Measurements from ENCODE around the gene ZBTB45.

ZBTB45 gene

GRCh38 chr19:58519355-58520256, at the start of gene ZBTB45:
Gene ZBTB45, minus strand, starts transcription at chr19:58519810. Its CDS starts 2,137 bp downstream, at chr19:58517673.
- no peaks in the 10 kb centered on the region for H3K27me3 ChIP-seq (ENCODE audit: insufficient read depth, low read length)

DNA sequence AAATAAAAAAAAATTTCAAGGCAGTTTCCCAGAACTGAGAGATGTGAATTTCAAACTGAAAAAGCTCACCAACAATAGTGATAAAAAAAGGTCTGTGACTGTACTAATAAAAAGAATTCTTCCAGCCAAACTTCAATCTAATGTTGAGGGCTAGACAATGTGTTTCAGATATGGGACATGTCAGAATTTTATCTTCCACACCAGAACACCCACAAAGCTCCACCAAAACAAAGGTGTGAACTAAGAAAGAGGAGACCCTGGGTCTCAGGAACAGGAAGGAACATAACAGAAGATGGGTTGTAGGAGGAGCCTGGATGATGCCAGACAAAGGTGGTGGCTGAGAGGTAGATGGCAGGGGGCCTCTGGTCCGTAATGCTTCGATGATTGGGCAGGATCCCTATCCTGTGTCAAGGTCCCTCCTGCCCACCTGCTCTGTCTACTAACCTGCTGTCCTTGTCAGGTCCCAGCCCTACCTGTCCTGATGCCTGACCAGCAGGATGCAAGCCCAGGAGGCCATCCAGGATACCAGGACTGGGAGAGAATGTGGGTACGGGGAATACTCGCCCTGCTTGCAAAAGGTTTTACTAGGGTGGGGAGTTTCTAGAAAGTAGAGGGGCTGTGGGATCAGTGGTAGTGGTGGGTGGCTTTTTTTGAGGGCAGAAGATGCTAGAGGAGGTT, 49.0 kb upstream of the ZBTB45 start:
- H3K9me3 ChIP-seq (ENCODE audit: low read length) = no peaks in the 10 kb centered on the region
- H3K36me3 ChIP-seq (ENCODE audit: insufficient read depth, low read length) = peaks cover 15% of the 10 kb centered on the region
- no peak overlapping the region for H2AFZ ChIP-seq (ENCODE audit: low read depth, low read length)
- H3K27me3 ChIP-seq (ENCODE audit: insufficient read depth, low read length) = no peaks in the 10 kb centered on the region
- peaks cover 12% of the 10 kb centered on the region for H3K4me1 ChIP-seq (ENCODE audit: insufficient read depth, low read length)
- no peak overlapping the region for H3K4me3 ChIP-seq (ENCODE audit: low read length)

More at GRCh38 chr19:58519355-58520256, at the start of gene ZBTB45:
- Histone ChIP-seq H3K4me1 (ENCODE audit: insufficient read depth, low read length) (peaks cover 9% of the 10 kb centered on the region), H2AFZ (ENCODE audit: low read depth, low read length) (peak within 1 kb of the TSS; percentile 57), H3K36me3 (ENCODE audit: insufficient read depth, low read length) (peaks cover 21% of the 10 kb centered on the region), H3K4me3 (ENCODE audit: low read length) (peak within 1 kb of the TSS; percentile 64), H3K9me3 (ENCODE audit: low read length) (peaks cover 2% of the 10 kb centered on the region)

DNA sequence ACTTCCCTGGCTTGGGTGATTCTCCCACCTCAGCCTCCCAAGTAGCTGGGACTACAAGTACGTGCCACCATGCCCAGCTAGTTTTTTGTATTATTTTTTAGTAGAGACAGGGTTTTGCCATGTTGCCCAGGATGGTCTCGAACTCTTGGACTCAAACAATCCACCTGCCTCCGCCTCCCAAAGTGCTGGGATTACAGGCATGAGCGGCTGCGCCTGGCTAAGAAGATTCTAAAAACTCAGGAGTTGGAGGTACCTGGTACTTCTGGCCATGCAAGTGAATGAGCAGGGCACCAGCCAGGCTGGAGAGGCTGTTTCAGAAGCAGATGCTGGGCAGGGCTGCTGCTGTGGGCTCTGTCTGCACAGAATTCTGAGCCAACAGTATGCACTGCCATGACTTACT, 47.4 kb upstream of the ZBTB45 start:
- peaks cover 19% of the 10 kb centered on the region for H3K36me3 ChIP-seq (ENCODE audit: insufficient read depth, low read length)
- H3K4me1 ChIP-seq (ENCODE audit: insufficient read depth, low read length) = peaks cover 6% of the 10 kb centered on the region
- H3K27me3 ChIP-seq (ENCODE audit: insufficient read depth, low read length) = no peaks in the 10 kb centered on the region
- H2AFZ ChIP-seq (ENCODE audit: low read depth, low read length) = no peak overlapping the region
- no peaks in the 10 kb centered on the region for H3K9me3 ChIP-seq (ENCODE audit: low read length)
- H3K4me3 ChIP-seq (ENCODE audit: low read length) = no peak overlapping the region

- Histone ChIP-seq H3K27me3 (ENCODE audit: insufficient read depth, low read length) (no peaks in the 10 kb centered on the region), H2AFZ (ENCODE audit: low read depth, low read length) (no peak overlapping the region), H3K4me1 (ENCODE audit: insufficient read depth, low read length) (peaks cover 10% of the 10 kb centered on the region), H3K4me3 (ENCODE audit: low read length) (no peak overlapping the region), H3K9me3 (ENCODE audit: low read length) (no peaks in the 10 kb centered on the region), H3K36me3 (ENCODE audit: insufficient read depth, low read length) (peaks cover 18% of the 10 kb centered on the region)
Measured at GRCh38 chr19:58563823-58564222, 44.2 kb upstream of the ZBTB45 start.

- Histone ChIP-seq H3K36me3 (ENCODE audit: insufficient read depth, low read length) (peaks cover 14% of the 10 kb centered on the region), H3K27me3 (ENCODE audit: insufficient read depth, low read length) (no peaks in the 10 kb centered on the region), H3K4me3 (ENCODE audit: low read length) (no peak overlapping the region)
Measured at GRCh38 chr19:58563034-58563573, 43.5 kb upstream of the ZBTB45 start.

GRCh38 chr19:58562122-58563033, 42.8 kb upstream of the ZBTB45 start:
- no peak overlapping the region for H2AFZ ChIP-seq (ENCODE audit: low read depth, low read length)
- H3K36me3 ChIP-seq (ENCODE audit: insufficient read depth, low read length) = peaks cover 14% of the 10 kb centered on the region
- no peaks in the 10 kb centered on the region for H3K27me3 ChIP-seq (ENCODE audit: insufficient read depth, low read length)
- no peaks in the 10 kb centered on the region for H3K9me3 ChIP-seq (ENCODE audit: low read length)
- no peak overlapping the region for H3K4me3 ChIP-seq (ENCODE audit: low read length)
- peaks cover 11% of the 10 kb centered on the region for H3K4me1 ChIP-seq (ENCODE audit: insufficient read depth, low read length)

More at GRCh38 chr19:58563034-58563573, 43.5 kb upstream of the ZBTB45 start:
- Histone ChIP-seq H2AFZ (ENCODE audit: low read depth, low read length) (no peak overlapping the region), H3K9me3 (ENCODE audit: low read length) (no peaks in the 10 kb centered on the region), H3K4me1 (ENCODE audit: insufficient read depth, low read length) (peaks cover 10% of the 10 kb centered on the region)

GRCh38 chr19:58561373-58562121, 41.9 kb upstream of the ZBTB45 start:
- Histone ChIP-seq H3K4me3 (ENCODE audit: low read length) (no peak overlapping the region), H3K36me3 (ENCODE audit: insufficient read depth, low read length) (peaks cover 18% of the 10 kb centered on the region), H2AFZ (ENCODE audit: low read depth, low read length) (no peak overlapping the region), H3K9me3 (ENCODE audit: low read length) (no peaks in the 10 kb centered on the region), H3K27me3 (ENCODE audit: insufficient read depth, low read length) (no peaks in the 10 kb centered on the region), H3K4me1 (ENCODE audit: insufficient read depth, low read length) (peaks cover 19% of the 10 kb centered on the region)

DNA sequence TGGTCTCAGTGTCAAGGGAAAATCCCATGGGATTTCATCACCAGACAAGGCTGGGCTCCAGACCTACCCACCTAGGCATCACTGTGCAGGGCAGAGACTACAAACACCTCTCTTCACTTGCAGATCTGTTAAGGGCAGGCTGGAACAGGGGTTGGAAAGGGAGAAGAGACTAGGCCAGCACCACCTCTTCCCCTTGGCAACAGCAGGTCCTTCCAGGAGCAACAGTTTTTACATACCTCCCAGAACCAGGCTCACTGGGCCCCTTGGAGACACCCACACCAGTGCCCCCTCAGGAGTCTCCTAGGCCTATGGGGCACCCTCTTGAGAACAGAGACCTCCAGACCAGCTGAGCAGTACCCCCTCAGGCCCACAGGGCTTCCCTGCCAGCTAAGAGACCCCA, 41.3 kb upstream of the ZBTB45 start:
- Histone ChIP-seq H3K4me3 (ENCODE audit: low read length) (no peak overlapping the region), H3K4me1 (ENCODE audit: insufficient read depth, low read length) (peaks cover 24% of the 10 kb centered on the region), H3K36me3 (ENCODE audit: insufficient read depth, low read length) (peaks cover 24% of the 10 kb centered on the region), H2AFZ (ENCODE audit: low read depth, low read length) (no peak overlapping the region), H3K9me3 (ENCODE audit: low read length) (no peaks in the 10 kb centered on the region), H3K27me3 (ENCODE audit: insufficient read depth, low read length) (no peaks in the 10 kb centered on the region)

GRCh38 chr19:58560007-58560887, 40.6 kb upstream of the ZBTB45 start:
- peak overlapping the region; percentile 87 for H3K4me3 ChIP-seq (ENCODE audit: low read length)
- no peaks in the 10 kb centered on the region for H3K27me3 ChIP-seq (ENCODE audit: insufficient read depth, low read length)
- H3K9me3 ChIP-seq (ENCODE audit: low read length) = no peaks in the 10 kb centered on the region
- H3K4me1 ChIP-seq (ENCODE audit: insufficient read depth, low read length) = peaks cover 28% of the 10 kb centered on the region
- peaks cover 28% of the 10 kb centered on the region for H3K36me3 ChIP-seq (ENCODE audit: insufficient read depth, low read length)
- no peak overlapping the region for H2AFZ ChIP-seq (ENCODE audit: low read depth, low read length)

DNA sequence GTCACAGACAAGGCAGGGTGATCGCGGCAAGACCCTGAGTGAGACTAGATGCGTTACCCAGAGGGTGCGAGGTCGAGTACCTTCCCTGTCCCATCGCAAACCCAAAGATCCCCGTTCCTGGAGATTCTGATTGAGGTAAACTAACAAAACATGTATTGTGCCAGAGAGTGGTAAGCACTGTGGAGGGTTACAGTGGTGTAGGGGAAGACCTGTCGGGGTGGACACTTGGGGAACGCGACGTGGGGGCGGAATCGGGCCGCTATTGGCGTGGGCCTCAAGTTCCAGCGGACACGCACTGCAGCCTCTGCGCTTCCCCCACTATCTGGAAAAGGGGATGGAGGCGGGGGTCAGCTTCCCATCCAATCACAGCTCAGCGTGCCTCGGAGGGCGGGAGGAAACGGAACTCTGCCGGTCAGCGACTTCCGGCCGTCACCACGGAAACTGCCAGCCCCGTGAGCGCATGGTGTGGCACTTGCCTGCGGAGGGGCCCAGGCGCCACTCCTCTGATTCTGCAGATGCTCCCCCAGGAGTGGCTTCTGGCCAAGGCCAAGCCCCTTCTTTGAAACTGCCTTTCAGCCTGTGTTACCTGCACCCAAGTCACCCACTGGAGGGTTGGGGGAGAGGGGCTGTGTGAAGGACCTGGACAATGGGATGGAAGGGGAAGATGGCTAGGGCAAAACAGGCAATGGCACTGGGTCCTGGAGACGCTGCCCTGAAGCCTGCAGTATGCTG, 39.8 kb upstream of the ZBTB45 start:
- H2AFZ ChIP-seq (ENCODE audit: low read depth, low read length) = no peak overlapping the region
- H3K9me3 ChIP-seq (ENCODE audit: low read length) = no peaks in the 10 kb centered on the region
- H3K4me3 ChIP-seq (ENCODE audit: low read length) = peak overlapping the region; percentile 87
- no peaks in the 10 kb centered on the region for H3K27me3 ChIP-seq (ENCODE audit: insufficient read depth, low read length)
- peaks cover 28% of the 10 kb centered on the region for H3K36me3 ChIP-seq (ENCODE audit: insufficient read depth, low read length)
- peaks cover 31% of the 10 kb centered on the region for H3K4me1 ChIP-seq (ENCODE audit: insufficient read depth, low read length)
